Large intestine (tissue), 3 donors: Measurements from ENCODE around the gene RANBP1. TPM values are rescaled to one million over a fixed set of nuclear protein-coding genes. Genes with fewer than 3 reads are reported as not detected.

Experiments used
- DNase-seq, 2 donors: peaks; one replicate each; pipeline versions ENCODE4 v3.0.0 to v3.0.0-alpha.2; 2013
- H3K27ac ChIP-seq: one replicate; pipeline ENCODE4 v1.5.1; 2013; ENCODE audit warnings: low read length
- H3K27me3 ChIP-seq: 2 replicates; pipeline ENCODE4 v1.6.1; 2013; ENCODE audit warnings: low read length; ENCODE audit not compliant: control insufficient read depth, insufficient read depth
- H3K36me3 ChIP-seq: 2 replicates; pipeline ENCODE4 v1.6.1; 2013; ENCODE audit warnings: low read length; ENCODE audit not compliant: control insufficient read depth, insufficient read depth
- H3K4me1 ChIP-seq: one replicate; pipeline ENCODE4 v1.6.1; 2013; ENCODE audit warnings: low read length; ENCODE audit not compliant: control insufficient read depth, insufficient read depth
- H3K4me3 ChIP-seq: one replicate; pipeline ENCODE4 v1.5.1; 2013; ENCODE audit warnings: low read length
- H3K9me3 ChIP-seq: one replicate; pipeline ENCODE4 v1.6.1; 2013; ENCODE audit warnings: mild to moderate bottlenecking, low read depth, low read length, moderate library complexity; ENCODE audit not compliant: control insufficient read depth
- WGBS: methylation state at CpG from one replicate; pipeline ENCODE4 v1.1.5; 2013; ENCODE audit warnings: low lambda C conversion rate; ENCODE audit not compliant: insufficient coverage; 5-methylcytosine and 5-hydroxymethylcytosine counted together
- polyA plus RNA-seq: library from polyadenylated mRNA; unstranded; fragments of 120-200 nt; gene quantifications from one replicate; pipeline ENCODE4 v1.2.1, GENCODE V29; 2013

The RANBP1 gene
- polyA plus RNA-seq, 1 donor: 136 TPM

- WGBS: no CpG with 5 or more reads among the region's 22 CpGs
- no peaks in the 10 kb centered on the region for H3K27me3 ChIP-seq
- no peak overlapping the region for H3K27ac ChIP-seq
- no peak overlapping the region for H3K4me3 ChIP-seq
- H3K9me3 ChIP-seq: no peaks in the 10 kb centered on the region
- DNase-seq: no peak
- peaks cover 13% of the 10 kb centered on the region for H3K36me3 ChIP-seq
- peaks cover 13% of the 10 kb centered on the region for H3K4me1 ChIP-seq
These were observed 30.9 kb downstream of the RANBP1 start for GRCh38 chr22:20146777-20147176.

- peak overlapping the region; percentile 42 for H3K27ac ChIP-seq
- peak; percentile 43 to 83 for DNase-seq
- H3K36me3 ChIP-seq: peaks cover 10% of the 10 kb centered on the region
- H3K27me3 ChIP-seq: no peaks in the 10 kb centered on the region
- H3K4me3 ChIP-seq: no peak overlapping the region
- WGBS: no CpG with 5 or more reads among the region's 14 CpGs
- no peaks in the 10 kb centered on the region for H3K9me3 ChIP-seq
- peaks cover 13% of the 10 kb centered on the region for H3K4me1 ChIP-seq
These were observed 31.5 kb downstream of the RANBP1 start for GRCh38 chr22:20147237-20147988.

- no peaks in the 10 kb centered on the region for H3K27me3 ChIP-seq
- H3K4me1 ChIP-seq: peaks cover 13% of the 10 kb centered on the region
- H3K27ac ChIP-seq: no peak overlapping the region
- peaks cover 5% of the 10 kb centered on the region for H3K36me3 ChIP-seq
- DNase-seq: no peak
- no peaks in the 10 kb centered on the region for H3K9me3 ChIP-seq
- no CpG with 5 or more reads among the region's 18 CpGs for WGBS
- H3K4me3 ChIP-seq: no peak overlapping the region
These were observed 32.5 kb downstream of the RANBP1 start for GRCh38 chr22:20148414-20148813.

GRCh38 chr22:20149257-20150250 is 33.6 kb downstream of the RANBP1 start:
- Histone ChIP-seq H3K9me3 (no peaks in the 10 kb centered on the region), H3K4me3 (no peak overlapping the region), H3K27ac (no peak overlapping the region), H3K4me1 (peaks cover 13% of the 10 kb centered on the region), H3K36me3 (peaks cover 5% of the 10 kb centered on the region), H3K27me3 (no peaks in the 10 kb centered on the region)
- DNase-seq: no peak
- WGBS: no CpG with 5 or more reads among the region's 32 CpGs

GRCh38 chr22:20150381-20151275 is 34.7 kb downstream of the RANBP1 start, which contains the start of gene CCDC188:
TSS of gene CCDC188 (minus strand) at chr22:20151055. CDS start at chr22:20150986, 69 bp downstream.
- no peak for DNase-seq

GRCh38 chr22:20151276-20151588 is 35.3 kb downstream of the RANBP1 start:
- no peaks in the 10 kb centered on the region for H3K27me3 ChIP-seq
- no peak for DNase-seq
- H3K36me3 ChIP-seq: peaks cover 2% of the 10 kb centered on the region
- no peak overlapping the region for H3K4me3 ChIP-seq
- no CpG with 5 or more reads among the region's 4 CpGs for WGBS
- peaks cover 13% of the 10 kb centered on the region for H3K4me1 ChIP-seq
- H3K9me3 ChIP-seq: no peaks in the 10 kb centered on the region
- no peak overlapping the region for H3K27ac ChIP-seq

More at GRCh38 chr22:20150381-20151275, 34.7 kb downstream of the RANBP1 start, which contains the start of gene CCDC188:
- Histone ChIP-seq H3K4me1 (peaks cover 13% of the 10 kb centered on the region), H3K27me3 (no peaks in the 10 kb centered on the region), H3K9me3 (no peaks in the 10 kb centered on the region), H3K4me3 (no peak within 1 kb of the TSS), H3K27ac (no peak within 1 kb of the TSS), H3K36me3 (peaks cover 3% of the 10 kb centered on the region)
- no CpG with 5 or more reads among the region's 14 CpGs for WGBS

- H3K27ac ChIP-seq: no peak overlapping the region
- H3K4me1 ChIP-seq: peaks cover 3% of the 10 kb centered on the region
- H3K27me3 ChIP-seq: no peaks in the 10 kb centered on the region
- H3K4me3 ChIP-seq: no peak overlapping the region
- no CpG with 5 or more reads among the region's 14 CpGs for WGBS
- H3K36me3 ChIP-seq: peaks cover 2% of the 10 kb centered on the region
- no peak for DNase-seq
- no peaks in the 10 kb centered on the region for H3K9me3 ChIP-seq
These were observed 36.6 kb downstream of the RANBP1 start for GRCh38 chr22:20152464-20152890.

GRCh38 chr22:20153945-20154344 is 38.0 kb downstream of the RANBP1 start:
- no CpG with 5 or more reads among the region's 16 CpGs for WGBS
- Histone ChIP-seq H3K27me3 (no peaks in the 10 kb centered on the region), H3K27ac (no peak overlapping the region), H3K36me3 (no peaks in the 10 kb centered on the region), H3K4me1 (no peaks in the 10 kb centered on the region), H3K9me3 (no peaks in the 10 kb centered on the region), H3K4me3 (no peak overlapping the region)
- DNase-seq: no peak

GRCh38 chr22:20154602-20155187 is 38.8 kb downstream of the RANBP1 start:
- no CpG with 5 or more reads among the region's 14 CpGs for WGBS
- no peak for DNase-seq
- Histone ChIP-seq H3K27me3 (no peaks in the 10 kb centered on the region), H3K36me3 (no peaks in the 10 kb centered on the region), H3K4me1 (no peaks in the 10 kb centered on the region), H3K4me3 (peak overlapping the region; percentile 18), H3K27ac (no peak overlapping the region), H3K9me3 (no peaks in the 10 kb centered on the region)
